Measurements from ENCODE around the gene EFNA5.

DNA sequence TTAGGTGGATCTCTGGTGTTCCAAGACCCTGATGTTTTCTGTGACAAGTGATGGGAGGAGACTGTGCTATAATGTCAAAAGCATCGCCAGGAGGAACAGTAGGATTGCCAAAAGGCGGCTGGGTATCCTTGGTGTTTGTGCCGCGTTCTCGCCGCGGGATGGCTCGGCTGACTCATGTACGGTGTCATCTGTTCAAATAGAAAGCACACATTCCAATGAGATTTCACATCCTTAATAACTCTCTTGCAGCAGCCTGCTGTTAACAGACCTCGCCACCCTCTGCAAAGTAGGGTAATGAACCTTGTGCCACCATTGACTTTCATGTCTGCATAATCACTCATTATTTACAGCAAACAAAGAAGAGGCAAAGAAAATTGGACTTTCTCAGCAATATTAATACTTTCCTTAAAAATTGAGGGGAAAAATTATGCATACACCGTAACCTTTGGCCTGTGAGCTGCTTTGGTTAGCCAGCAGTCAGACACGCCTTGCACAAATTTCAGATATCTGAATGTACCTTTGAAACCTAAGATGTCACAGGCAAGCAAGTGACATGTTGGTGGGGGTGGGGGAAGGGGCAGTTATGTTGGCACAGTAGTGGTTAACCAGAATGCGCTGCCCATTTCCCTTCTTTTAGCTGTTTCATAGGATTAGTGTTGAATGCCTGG is 289.4 kb downstream of the EFNA5 start:
- TF ChIP-seq TCF7L2 (IDR thresholded peaks at IDR 0.05; ENCODE audit: borderline replicate concordance, extremely low read depth, insufficient read depth, insufficient read length) (peak; percentile 61), CBX3 (IDR thresholded peaks at IDR 0.05; ENCODE audit: low read depth) (peak; percentile 29), POLR2AphosphoS5 (IDR thresholded peaks at IDR 0.05; ENCODE audit: low read depth, low read length) (no peak), EZH2phosphoT487 (IDR thresholded peaks at IDR 0.05; ENCODE audit: borderline replicate concordance) (no peak), POLR2A (IDR thresholded peaks at IDR 0.05; ENCODE audit: borderline replicate concordance, extremely low read depth, insufficient read depth, insufficient read length) (no peak), REST (IDR thresholded peaks at IDR 0.05; ENCODE audit: low read depth) (no peak)
- TF ChIP-seq, protein P1, sequence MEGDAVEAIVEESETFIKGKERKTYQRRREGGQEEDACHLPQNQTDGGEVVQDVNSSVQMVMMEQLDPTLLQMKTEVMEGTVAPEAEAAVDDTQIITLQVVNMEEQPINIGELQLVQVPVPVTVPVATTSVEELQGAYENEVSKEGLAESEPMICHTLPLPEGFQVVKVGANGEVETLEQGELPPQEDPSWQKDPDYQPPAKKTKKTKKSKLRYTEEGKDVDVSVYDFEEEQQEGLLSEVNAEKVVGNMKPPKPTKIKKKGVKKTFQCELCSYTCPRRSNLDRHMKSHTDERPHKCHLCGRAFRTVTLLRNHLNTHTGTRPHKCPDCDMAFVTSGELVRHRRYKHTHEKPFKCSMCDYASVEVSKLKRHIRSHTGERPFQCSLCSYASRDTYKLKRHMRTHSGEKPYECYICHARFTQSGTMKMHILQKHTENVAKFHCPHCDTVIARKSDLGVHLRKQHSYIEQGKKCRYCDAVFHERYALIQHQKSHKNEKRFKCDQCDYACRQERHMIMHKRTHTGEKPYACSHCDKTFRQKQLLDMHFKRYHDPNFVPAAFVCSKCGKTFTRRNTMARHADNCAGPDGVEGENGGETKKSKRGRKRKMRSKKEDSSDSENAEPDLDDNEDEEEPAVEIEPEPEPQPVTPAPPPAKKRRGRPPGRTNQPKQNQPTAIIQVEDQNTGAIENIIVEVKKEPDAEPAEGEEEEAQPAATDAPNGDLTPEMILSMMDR (IDR thresholded peaks at IDR 0.05 in 2 of 3, conservative IDR thresholded peaks at IDR 0.05 in 1 of 3; ENCODE audit: borderline replicate concordance in 1 of 3, insufficient read depth in 1 of 3, low read depth in 2 of 3, low read length in 2 of 3), result no peak
